K562 (cell line): ENCODE results near the gene SPATA33. TPM values are rescaled to one million over a fixed set of nuclear protein-coding genes. Genes with fewer than 3 reads are reported as not detected.

ENCODE experiments used
- CBX2 ChIP-seq: fragments of 200-600 bp; sonication (generic); IDR thresholded peaks from one replicate; pipeline ENCODE4 v1.6.1; 2012; ENCODE audit warnings: mild to moderate bottlenecking, low read length, inconsistent platforms; ENCODE audit not compliant: insufficient read depth, poor library complexity, severe bottlenecking
- EGR1 ChIP-seq: fragments of 450-650 bp; conservative IDR thresholded peaks from 2 replicates; pipeline ENCODE4 v1.6.1; 2017; ENCODE audit warnings: mild to moderate bottlenecking
- HEY1 ChIP-seq: fragments of 250-450 bp; sonication (Bioruptor Pico); IDR thresholded peaks from 2 replicates; pipeline ENCODE4 v1.5.0; 2020; ENCODE audit warnings: mild to moderate bottlenecking, moderate library complexity, borderline replicate concordance
- HMGN3 ChIP-seq: IDR thresholded peaks from 2 replicates; pipeline ENCODE4 v1.6.1; 2011; ENCODE audit warnings: borderline replicate concordance, low read depth, mild to moderate bottlenecking, mixed read lengths, low read length; ENCODE audit not compliant: insufficient read length; ENCODE audit errors: extremely low read depth
- HNRNPUL1 ChIP-seq: fragments of 200-400 bp; formaldehyde crosslinking; IDR thresholded peaks from 2 replicates; pipeline ENCODE4 v1.6.1; 2017; ENCODE audit warnings: low read length
- KLF13 ChIP-seq: fragments of 450-650 bp; IDR thresholded peaks from 2 replicates; pipeline ENCODE4 v1.6.1; 2016; ENCODE audit warnings: missing genetic modification characterization, low read depth, mild to moderate bottlenecking, missing compliant biosample characterization, moderate library complexity, borderline replicate concordance
- MXI1 ChIP-seq: IDR thresholded peaks from 2 replicates; pipeline ENCODE4 v1.6.1; 2011; ENCODE audit warnings: low read depth, mild to moderate bottlenecking, improper control_type of control experiment, low read length
- NBN ChIP-seq: fragments of 450-650 bp; IDR thresholded peaks from 2 replicates; pipeline ENCODE4 v1.6.1; 2016; ENCODE audit warnings: low read depth, mild to moderate bottlenecking
- NFXL1 ChIP-seq: fragments of 450-650 bp; formaldehyde crosslinking; IDR thresholded peaks from 2 replicates; pipeline ENCODE4 v1.4.0; 2021; ENCODE audit warnings: mild to moderate bottlenecking
- PHB2 ChIP-seq: fragments of 450-650 bp; IDR thresholded peaks from 2 replicates; pipeline ENCODE4 v1.6.1; 2017; ENCODE audit warnings: low read depth
- ZNF175 ChIP-seq: fragments of 200-800 bp; sonication (Bioruptor generic); IDR thresholded peaks from 2 replicates; pipeline ENCODE4 v1.6.1; 2016; ENCODE audit warnings: low read depth, mild to moderate bottlenecking, missing genetic modification characterization, missing compliant biosample characterization
- ZNF830 ChIP-seq: fragments of 250-450 bp; sonication (Bioruptor Pico); IDR thresholded peaks from 2 replicates; pipeline ENCODE4 v1.5.0; 2021; ENCODE audit warnings: mild to moderate bottlenecking
- polyA plus RNA-seq, 8 experiments: library from polyadenylated mRNA; depleted of rRNA in 4 of 8; stranded (reverse) in 5 of 8; unstranded in 3 of 8; fragments of >200 nt; fragmentation: Nextera tagmentation in 2 of 8; fragmentation: Illumina TruSeq in 1 of 8; extraction: Ambion mirVana in 2 of 8; extraction: Trizol in 1 of 8; gene quantifications; 2 replicates each; pipeline versions ENCODE4 v1.2.1 to v1.2.3, GENCODE V29; 2011 to 2014; ENCODE audit warnings: inconsistent platforms in 1 of 8, missing spikeins in 1 of 8
- total RNA-seq, 7 experiments: library from RNA; depleted of rRNA in 6 of 7; stranded (reverse); fragments of >200 nt in 6 of 7; fragmentation: Illumina TruSeq in 2 of 7; extraction: Trizol in 2 of 7; gene quantifications; 2 replicates each; pipeline versions ENCODE4 v1.2.1 to v1.2.3, GENCODE V29; 2011 to 2021; ENCODE audit warnings: low replicate concordance in 1 of 7
- TF ChIP-seq, protein P1 (sequence below): fragments of 450-650 bp; formaldehyde crosslinking; IDR thresholded peaks from 2 replicates; pipeline ENCODE4 v1.4.0; 2020; ENCODE audit warnings: mild to moderate bottlenecking, moderate library complexity
- TF ChIP-seq, protein P2 (sequence below): fragments of 250-450 bp; sonication (Bioruptor Pico); IDR thresholded peaks from 2 replicates; pipeline ENCODE4 v1.8.0; 2022; ENCODE audit warnings: inconsistent platforms
- TF ChIP-seq, protein P3 (sequence below): sonication (generic); formaldehyde crosslinking; IDR thresholded peaks from 2 replicates; pipeline ENCODE4 v1.5.0; 2020; ENCODE audit warnings: missing genetic modification reagents
- TF ChIP-seq, protein P4 (sequence below), 2 experiments: fragments of 450-650 bp; IDR thresholded peaks; 2 replicates each; pipeline ENCODE4 v1.6.1; 2016; ENCODE audit warnings: mild to moderate bottlenecking in 2 of 2, borderline replicate concordance in 1 of 2, low read depth in 1 of 2, moderate library complexity in 1 of 2

The SPATA33 gene
- total and polyA plus RNA-seq, 9 of the 15 experiments (the other 6 are each of a cell fraction or from before 2014, with no cell fraction given), result 4.0 to 20.0 (median 11.8) TPM

DNA sequence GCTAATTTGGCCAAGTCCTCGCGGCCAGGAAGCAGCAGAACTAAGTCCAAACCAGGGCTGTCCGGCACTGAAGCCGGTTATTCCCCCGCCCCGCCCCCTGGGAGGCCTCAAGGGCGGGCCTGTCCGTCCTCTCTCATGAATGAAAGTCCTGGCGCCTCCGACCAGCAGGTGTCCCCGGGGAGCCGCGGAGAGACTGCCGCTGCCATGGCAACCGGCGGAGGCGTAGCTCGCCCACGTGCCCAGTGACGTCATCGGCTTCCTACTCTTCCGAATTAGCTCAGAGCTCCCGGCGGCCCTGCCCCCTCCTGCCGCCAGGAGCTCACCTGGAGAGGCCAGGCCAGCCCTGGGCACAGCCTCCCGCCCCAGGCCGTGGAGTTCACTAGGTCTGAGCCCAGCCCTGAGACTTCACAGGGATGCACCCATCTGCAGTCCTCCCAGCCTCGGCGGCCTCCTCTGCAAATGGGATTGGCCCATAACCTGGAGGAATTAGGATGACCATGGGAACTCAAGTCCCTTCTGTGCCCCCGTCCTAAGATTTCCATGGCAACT lies 42.5 kb downstream of the SPATA33 start (continued):
- TF ChIP-seq, protein P1, sequence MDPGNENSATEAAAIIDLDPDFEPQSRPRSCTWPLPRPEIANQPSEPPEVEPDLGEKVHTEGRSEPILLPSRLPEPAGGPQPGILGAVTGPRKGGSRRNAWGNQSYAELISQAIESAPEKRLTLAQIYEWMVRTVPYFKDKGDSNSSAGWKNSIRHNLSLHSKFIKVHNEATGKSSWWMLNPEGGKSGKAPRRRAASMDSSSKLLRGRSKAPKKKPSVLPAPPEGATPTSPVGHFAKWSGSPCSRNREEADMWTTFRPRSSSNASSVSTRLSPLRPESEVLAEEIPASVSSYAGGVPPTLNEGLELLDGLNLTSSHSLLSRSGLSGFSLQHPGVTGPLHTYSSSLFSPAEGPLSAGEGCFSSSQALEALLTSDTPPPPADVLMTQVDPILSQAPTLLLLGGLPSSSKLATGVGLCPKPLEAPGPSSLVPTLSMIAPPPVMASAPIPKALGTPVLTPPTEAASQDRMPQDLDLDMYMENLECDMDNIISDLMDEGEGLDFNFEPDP, result no peak
- no peak for TF ChIP-seq ZNF830 (CRISPR knock-in tag)
- TF ChIP-seq HEY1 (CRISPR knock-in tag), result no peak
- TF ChIP-seq HNRNPUL1, result no peak
- TF ChIP-seq, protein P2, sequence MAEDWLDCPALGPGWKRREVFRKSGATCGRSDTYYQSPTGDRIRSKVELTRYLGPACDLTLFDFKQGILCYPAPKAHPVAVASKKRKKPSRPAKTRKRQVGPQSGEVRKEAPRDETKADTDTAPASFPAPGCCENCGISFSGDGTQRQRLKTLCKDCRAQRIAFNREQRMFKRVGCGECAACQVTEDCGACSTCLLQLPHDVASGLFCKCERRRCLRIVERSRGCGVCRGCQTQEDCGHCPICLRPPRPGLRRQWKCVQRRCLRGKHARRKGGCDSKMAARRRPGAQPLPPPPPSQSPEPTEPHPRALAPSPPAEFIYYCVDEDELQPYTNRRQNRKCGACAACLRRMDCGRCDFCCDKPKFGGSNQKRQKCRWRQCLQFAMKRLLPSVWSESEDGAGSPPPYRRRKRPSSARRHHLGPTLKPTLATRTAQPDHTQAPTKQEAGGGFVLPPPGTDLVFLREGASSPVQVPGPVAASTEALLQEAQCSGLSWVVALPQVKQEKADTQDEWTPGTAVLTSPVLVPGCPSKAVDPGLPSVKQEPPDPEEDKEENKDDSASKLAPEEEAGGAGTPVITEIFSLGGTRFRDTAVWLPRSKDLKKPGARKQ, result no peak
- TF ChIP-seq, protein P3, sequence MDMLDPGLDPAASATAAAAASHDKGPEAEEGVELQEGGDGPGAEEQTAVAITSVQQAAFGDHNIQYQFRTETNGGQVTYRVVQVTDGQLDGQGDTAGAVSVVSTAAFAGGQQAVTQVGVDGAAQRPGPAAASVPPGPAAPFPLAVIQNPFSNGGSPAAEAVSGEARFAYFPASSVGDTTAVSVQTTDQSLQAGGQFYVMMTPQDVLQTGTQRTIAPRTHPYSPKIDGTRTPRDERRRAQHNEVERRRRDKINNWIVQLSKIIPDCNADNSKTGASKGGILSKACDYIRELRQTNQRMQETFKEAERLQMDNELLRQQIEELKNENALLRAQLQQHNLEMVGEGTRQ (CRISPR knock-in tag), result peak; percentile 99
- TF ChIP-seq CBX2, result no peak
- 0 out of 2 replicates have a peak, but pooled peaks have one; percentile 55 for TF ChIP-seq ZNF175
- TF ChIP-seq NFXL1, result no peak
- peak; percentile 99 for TF ChIP-seq NBN
- peak; percentile 74 for TF ChIP-seq HMGN3
- peak; percentile 98 for TF ChIP-seq MXI1
- TF ChIP-seq, protein P4, sequence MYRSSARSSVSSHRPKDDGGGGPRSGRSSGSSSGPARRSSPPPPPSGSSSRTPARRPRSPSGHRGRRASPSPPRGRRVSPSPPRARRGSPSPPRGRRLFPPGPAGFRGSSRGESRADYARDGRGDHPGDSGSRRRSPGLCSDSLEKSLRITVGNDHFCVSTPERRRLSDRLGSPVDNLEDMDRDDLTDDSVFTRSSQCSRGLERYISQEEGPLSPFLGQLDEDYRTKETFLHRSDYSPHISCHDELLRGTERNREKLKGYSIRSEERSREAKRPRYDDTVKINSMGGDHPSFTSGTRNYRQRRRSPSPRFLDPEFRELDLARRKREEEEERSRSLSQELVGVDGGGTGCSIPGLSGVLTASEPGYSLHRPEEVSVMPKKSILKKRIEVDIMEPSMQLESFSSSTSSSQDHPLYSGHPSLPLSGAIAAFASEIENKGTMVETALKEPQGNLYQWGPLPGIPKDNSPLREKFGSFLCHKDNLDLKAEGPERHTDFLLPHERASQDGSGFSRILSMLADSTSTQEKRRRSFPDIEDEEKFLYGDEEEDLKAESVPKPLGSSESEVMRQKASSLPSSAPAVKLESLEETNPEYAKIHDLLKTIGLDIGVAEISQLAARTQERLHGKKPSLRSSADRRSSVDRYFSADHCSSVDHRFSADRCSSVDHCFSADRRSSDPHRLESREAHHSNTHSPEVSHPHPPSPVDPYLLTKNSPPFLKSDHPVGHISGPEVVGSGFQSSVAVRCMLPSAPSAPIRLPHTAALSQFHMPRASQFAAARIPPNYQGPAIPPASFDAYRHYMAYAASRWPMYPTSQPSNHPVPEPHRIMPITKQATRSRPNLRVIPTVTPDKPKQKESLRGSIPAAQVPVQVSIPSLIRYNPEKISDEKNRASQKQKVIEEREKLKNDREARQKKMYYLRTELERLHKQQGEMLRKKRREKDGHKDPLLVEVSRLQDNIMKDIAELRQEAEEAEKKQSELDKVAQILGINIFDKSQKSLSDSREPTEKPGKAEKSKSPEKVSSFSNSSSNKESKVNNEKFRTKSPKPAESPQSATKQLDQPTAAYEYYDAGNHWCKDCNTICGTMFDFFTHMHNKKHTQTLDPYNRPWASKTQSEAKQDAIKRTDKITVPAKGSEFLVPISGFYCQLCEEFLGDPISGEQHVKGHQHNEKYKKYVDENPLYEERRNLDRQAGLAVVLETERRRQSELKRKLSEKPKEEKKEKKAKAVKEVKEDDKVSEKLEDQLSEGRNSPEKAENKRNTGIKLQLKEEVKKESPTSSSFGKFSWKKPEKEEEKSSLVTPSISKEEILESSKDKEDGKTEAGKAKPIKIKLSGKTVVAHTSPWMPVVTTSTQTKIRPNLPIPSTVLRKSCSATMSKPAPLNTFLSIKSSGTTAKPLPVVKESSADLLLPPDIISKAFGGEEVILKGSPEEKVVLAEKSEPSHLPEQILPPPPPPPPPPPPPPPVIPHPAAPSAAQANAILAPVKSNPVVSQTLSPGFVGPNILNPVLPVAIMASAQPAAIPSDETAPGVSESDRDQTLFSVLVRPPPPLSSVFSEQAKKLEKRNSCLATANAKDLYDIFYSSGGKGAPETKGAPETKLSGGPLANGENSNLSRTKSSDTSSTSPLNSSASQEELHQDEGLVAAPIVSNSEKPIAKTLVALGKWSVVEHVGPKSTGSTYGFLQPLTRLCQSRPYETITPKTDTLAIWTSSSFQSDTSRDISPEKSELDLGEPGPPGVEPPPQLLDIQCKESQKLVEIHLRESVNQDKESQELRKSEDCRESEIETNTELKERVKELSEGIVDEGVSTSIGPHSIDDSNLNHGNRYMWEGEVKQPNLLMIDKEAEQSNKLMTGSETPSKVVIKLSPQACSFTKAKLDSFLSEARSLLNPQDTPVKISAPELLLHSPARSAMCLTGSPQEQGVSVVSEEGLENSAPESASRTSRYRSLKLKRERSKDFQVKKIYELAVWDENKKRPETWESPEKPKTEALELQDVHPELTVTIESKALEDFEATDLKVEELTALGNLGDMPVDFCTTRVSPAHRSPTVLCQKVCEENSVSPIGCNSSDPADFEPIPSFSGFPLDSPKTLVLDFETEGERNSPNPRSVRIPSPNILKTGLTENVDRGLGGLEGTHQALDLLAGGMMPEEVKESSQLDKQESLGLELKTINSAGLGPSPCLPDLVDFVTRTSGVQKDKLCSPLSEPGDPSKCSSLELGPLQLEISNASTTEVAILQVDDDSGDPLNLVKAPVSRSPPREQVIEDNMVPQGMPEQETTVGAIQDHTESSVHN (IDR thresholded peaks at IDR 0.05; ENCODE audit: borderline replicate concordance in 1 of 2, low read depth in 1 of 2), result no peak
- TF ChIP-seq PHB2, result no peak
- TF ChIP-seq EGR1, result peak; percentile 100
- peak; percentile 89; the same call in 1 of the 2 replicates for TF ChIP-seq KLF13 (tag)
